Tibial artery (tissue), 4 donors: ENCODE measurements around the gene HCN3.

Experiments used
- DNase-seq, 2 donors: peaks; one replicate each; pipeline ENCODE4 v3.0.0-alpha.2; 2019
- H3K27ac ChIP-seq, 2 donors: fragments of 200-600 bp; sonication (generic) in 1 of 2; 1 replicate in 1 of 2; 2 replicates in 1 of 2; pipeline ENCODE4 v1.5.1; 2018 to 2019; ENCODE audit warnings: mild to moderate bottlenecking in 1 of 2
- H3K27me3 ChIP-seq, 2 donors: fragments of 200-600 bp; sonication (generic) in 1 of 2; one replicate each; pipeline versions ENCODE4 v1.5.1 to v1.6.0; 2016 to 2019
- H3K36me3 ChIP-seq, 3 donors: fragments of 200-600 bp; sonication (generic) in 2 of 3; one replicate each; pipeline ENCODE4 v1.5.1; 2016 to 2019; ENCODE audit warnings: mild to moderate bottlenecking in 2 of 3
- H3K4me1 ChIP-seq, 4 donors: fragments of 200-600 bp; sonication (generic) in 2 of 4; 1 replicate in 3 of 4; 2 replicates in 1 of 4; pipeline ENCODE4 v1.5.1; 2016 to 2019
- H3K4me3 ChIP-seq, 2 donors: fragments of 200-600 bp; sonication (generic) in 1 of 2; 1 replicate in 1 of 2; 2 replicates in 1 of 2; pipeline ENCODE4 v1.5.1; 2018 to 2019; ENCODE audit warnings: mild to moderate bottlenecking in 2 of 2
- H3K9me3 ChIP-seq, 3 donors: fragments of 200-600 bp; sonication (generic) in 1 of 3; one replicate each; pipeline ENCODE4 v1.5.1; 2016 to 2019
- intact Hi-C: fragments of 100-400 bp; cut with DNase I; formaldehyde crosslinking; loops from one replicate; pipeline ENCODE4 v1.15.0; 2023; ENCODE audit warnings: low total_unique reads
- TF ChIP-seq, protein P1 (sequence below), 2 experiments: fragments of 200-600 bp in 1 of 2; fragments of 450-650 bp in 1 of 2; IDR thresholded peaks; one replicate each; pipeline ENCODE4 v1.5.1; 2017 to 2019; ENCODE audit warnings: antibody characterized with exemption in 2 of 2, mild to moderate bottlenecking in 1 of 2, moderate library complexity in 1 of 2

HCN3 gene

GRCh38 chr1:155307247-155307740 lies 30.0 kb downstream of the HCN3 start:
- H3K27me3 ChIP-seq, result peaks cover 0 to 3% of the 10 kb centered on the region in 2 donors
- intact Hi-C loops, result no loop called here

DNA sequence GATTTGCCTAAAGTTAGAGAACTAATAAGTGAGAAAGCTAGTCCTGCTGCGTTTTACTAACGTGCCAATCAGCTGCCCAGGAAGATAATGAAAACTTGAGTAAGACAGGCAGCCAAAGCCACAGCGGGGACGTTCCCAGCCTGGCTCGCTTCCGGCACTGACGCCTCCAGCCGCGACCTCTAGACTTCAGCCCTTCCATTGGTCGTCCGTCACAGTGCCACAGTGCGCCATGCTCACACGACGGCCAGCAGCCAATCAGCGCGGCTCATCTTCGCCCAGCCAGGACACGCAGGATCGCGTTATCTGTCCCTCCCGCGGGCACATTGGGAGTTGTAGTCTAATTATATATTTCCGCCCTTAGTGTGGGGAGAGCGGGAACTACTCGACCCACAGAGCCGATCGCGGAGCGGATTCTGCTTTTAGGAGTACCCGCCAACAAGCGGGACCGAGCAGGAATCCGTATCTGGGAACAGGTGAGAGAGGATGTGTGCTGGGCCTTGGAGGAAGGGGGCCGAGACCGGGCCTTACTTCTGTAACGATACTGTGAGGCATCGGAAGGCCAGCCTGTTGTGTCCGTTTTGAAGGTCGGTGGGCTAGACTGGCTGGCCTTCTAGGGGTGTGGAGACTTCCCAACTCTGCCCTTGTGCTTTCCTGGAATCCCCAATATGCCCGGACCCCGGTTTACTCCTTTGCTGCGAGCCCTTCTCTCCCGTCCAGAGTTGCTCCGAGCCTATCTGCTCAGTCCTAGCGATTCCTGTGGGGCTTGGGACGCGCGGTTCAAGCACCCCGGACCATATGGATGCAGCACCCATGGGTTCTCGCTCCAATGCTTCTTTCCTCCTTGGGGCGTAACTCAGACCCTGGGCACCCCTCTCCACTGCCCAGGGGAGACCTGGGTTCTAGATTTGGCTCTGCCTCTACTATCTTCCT lies 31.5 kb downstream of the HCN3 start, which contains the start of gene FDPS:
TSS of gene FDPS (plus strand) at position 374 of the 930 bp plus-strand sequence. CDS start 924 bp downstream, outside the sequence.
- Histone ChIP-seq H3K4me3 (peak within 1 kb of the TSS; percentile 61 to 80), H3K36me3 (peaks cover 0 to 26% (median 4%) of the 10 kb centered on the region in 3 donors), H3K27me3 (no peaks in the 10 kb centered on the region), H3K9me3 (no peaks in the 10 kb centered on the region), H3K27ac (peak within 1 kb of the TSS; percentile 81 to 83), H3K4me1 (peaks cover 0 to 25% (median 15%) of the 10 kb centered on the region in 4 donors)
- TF ChIP-seq, protein P1, sequence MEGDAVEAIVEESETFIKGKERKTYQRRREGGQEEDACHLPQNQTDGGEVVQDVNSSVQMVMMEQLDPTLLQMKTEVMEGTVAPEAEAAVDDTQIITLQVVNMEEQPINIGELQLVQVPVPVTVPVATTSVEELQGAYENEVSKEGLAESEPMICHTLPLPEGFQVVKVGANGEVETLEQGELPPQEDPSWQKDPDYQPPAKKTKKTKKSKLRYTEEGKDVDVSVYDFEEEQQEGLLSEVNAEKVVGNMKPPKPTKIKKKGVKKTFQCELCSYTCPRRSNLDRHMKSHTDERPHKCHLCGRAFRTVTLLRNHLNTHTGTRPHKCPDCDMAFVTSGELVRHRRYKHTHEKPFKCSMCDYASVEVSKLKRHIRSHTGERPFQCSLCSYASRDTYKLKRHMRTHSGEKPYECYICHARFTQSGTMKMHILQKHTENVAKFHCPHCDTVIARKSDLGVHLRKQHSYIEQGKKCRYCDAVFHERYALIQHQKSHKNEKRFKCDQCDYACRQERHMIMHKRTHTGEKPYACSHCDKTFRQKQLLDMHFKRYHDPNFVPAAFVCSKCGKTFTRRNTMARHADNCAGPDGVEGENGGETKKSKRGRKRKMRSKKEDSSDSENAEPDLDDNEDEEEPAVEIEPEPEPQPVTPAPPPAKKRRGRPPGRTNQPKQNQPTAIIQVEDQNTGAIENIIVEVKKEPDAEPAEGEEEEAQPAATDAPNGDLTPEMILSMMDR (IDR thresholded peaks at IDR 0.05), result peak; percentile 35 to 69
- peak; percentile 99 for DNase-seq
- intact Hi-C loops, result no loop called here

More at GRCh38 chr1:155307247-155307740, 30.0 kb downstream of the HCN3 start:
- H3K9me3 ChIP-seq, result no peaks in the 10 kb centered on the region
- no peak for DNase-seq
- peaks cover 0 to 25% (median 15%) of the 10 kb centered on the region in 4 donors for H3K4me1 ChIP-seq
- TF ChIP-seq, protein P1 (IDR thresholded peaks at IDR 0.05), result peak in 1 of 2 experiments; percentile 9
- H3K36me3 ChIP-seq, result peaks cover 0 to 11% (median 0%) of the 10 kb centered on the region in 3 donors
- H3K27ac ChIP-seq, result peak overlapping the region in 1 of 2 donors; percentile 81
- H3K4me3 ChIP-seq, result no peak overlapping the region

- Histone ChIP-seq H3K9me3 (no peaks in the 10 kb centered on the region), H3K36me3 (peaks cover 0 to 32% (median 4%) of the 10 kb centered on the region in 3 donors), H3K4me1 (peaks cover 0 to 25% (median 15%) of the 10 kb centered on the region in 4 donors), H3K4me3 (peak overlapping the region; percentile 61 to 80), H3K27me3 (no peaks in the 10 kb centered on the region), H3K27ac (peak overlapping the region; percentile 81 to 83)
- DNase-seq, result no peak
- intact Hi-C loops, result no loop called here
- TF ChIP-seq, protein P1 (IDR thresholded peaks at IDR 0.05), result no peak
These were observed 32.3 kb downstream of the HCN3 start for GRCh38 chr1:155309423-155310021.

GRCh38 chr1:155313261-155313660 lies 36.0 kb downstream of the HCN3 start:
- H3K4me3 ChIP-seq, result no peak overlapping the region

GRCh38 chr1:155316922-155317321 lies 39.7 kb downstream of the HCN3 start:
- Histone ChIP-seq H3K27ac (no peak overlapping the region), H3K4me1 (peaks cover 0 to 20% (median 14%) of the 10 kb centered on the region in 4 donors), H3K27me3 (no peaks in the 10 kb centered on the region), H3K9me3 (no peaks in the 10 kb centered on the region), H3K4me3 (no peak overlapping the region), H3K36me3 (peaks cover 0 to 51% (median 13%) of the 10 kb centered on the region in 3 donors)
- no peak for DNase-seq
- intact Hi-C loops, result no loop called here
- TF ChIP-seq, protein P1 (IDR thresholded peaks at IDR 0.05), result no peak

More at GRCh38 chr1:155313261-155313660, 36.0 kb downstream of the HCN3 start:
- Histone ChIP-seq H3K9me3 (no peaks in the 10 kb centered on the region), H3K4me1 (peaks cover 0 to 25% (median 13%) of the 10 kb centered on the region in 4 donors), H3K27me3 (no peaks in the 10 kb centered on the region), H3K27ac (no peak overlapping the region), H3K36me3 (peaks cover 0 to 52% (median 13%) of the 10 kb centered on the region in 3 donors)
- no peak for DNase-seq
- TF ChIP-seq, protein P1 (IDR thresholded peaks at IDR 0.05), result no peak
- intact Hi-C loops, result no loop called here
